Parietal lobe (tissue), 2 donors: ENCODE results near the gene NEK8. TPM values are rescaled to one million over a fixed set of nuclear protein-coding genes. Genes with fewer than 3 reads are reported as not detected.

Experiments used
- small RNA-seq: library from RNA; depleted of rRNA; stranded (forward); fragments of <200 nt; gene quantifications from one replicate; pipeline ENCODE3, GENCODE V24; 2014; ENCODE audit warnings: low replicate concordance
- total RNA-seq: library from RNA; depleted of rRNA; stranded (reverse); fragments of >200 nt; gene quantifications from one replicate; pipeline ENCODE4 v1.2.3, GENCODE V29; 2014

NEK8 gene
- 2.2 TPM for total RNA-seq

DNA sequence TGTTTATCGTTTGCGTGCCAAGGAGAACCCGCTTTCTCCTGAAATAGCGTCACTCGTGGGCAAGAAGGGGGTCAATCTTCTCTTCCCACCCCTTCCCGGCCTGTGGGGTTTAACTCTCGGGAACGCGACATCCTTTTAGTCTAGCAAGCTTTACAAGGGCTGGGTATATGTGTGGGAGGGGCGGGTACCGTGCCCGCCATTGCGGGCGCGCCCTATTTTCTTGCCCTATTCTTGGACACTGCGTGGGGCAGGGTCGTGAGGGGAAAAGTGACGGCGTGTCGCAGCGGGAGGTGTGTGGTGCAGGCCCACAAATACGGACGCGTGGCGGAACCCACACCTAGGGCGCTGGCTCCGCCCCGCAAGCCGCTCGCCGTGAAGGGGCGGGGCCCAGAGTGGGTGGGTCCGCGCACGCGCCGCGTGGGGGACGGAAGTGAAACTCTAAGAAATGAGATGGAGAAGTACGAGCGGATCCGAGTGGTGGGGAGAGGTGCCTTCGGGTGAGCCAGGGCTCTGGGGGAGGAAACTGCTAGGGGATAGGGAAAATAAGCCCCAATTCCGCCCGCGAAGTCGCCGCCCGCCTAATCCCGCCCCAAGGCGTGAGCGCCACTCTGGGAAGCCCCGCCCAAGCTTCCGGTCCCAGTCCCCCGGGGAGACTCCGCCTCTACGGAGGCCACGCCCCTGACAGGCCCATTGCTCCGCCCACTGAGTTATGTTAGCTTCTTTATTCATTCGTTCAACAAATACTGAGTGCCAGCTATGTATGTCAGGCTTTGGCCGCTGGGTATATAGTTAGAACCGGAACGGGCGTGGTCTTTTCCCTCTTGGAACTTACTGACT, at the start of gene NEK8:
Gene NEK8, plus strand, starts transcription at position 425 of the 837 bp plus-strand sequence. Its CDS starts 26 bp downstream, at position 451.

DNA sequence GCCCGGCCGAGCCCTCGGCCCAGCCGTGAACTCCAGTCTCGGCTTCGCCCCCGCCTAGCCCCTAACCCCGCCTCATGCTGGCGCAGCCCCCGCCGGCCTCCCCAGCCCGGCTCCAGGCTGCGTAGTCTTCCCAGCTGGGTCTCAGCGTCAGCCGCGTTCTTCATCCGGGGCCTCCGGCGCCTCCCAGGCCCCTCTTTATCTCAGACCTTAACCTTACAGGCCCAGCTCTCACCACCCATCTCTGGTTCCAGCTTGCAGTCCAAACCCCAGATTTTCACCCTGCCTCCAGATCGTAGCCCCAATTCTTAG, 16.9 kb upstream of the NEK8 start, which contains the start of gene PROCA1:
Gene PROCA1, minus strand, starts transcription at position 166 of the 309 bp plus-strand sequence. CDS start 228 bp downstream, outside the sequence.

DNA sequence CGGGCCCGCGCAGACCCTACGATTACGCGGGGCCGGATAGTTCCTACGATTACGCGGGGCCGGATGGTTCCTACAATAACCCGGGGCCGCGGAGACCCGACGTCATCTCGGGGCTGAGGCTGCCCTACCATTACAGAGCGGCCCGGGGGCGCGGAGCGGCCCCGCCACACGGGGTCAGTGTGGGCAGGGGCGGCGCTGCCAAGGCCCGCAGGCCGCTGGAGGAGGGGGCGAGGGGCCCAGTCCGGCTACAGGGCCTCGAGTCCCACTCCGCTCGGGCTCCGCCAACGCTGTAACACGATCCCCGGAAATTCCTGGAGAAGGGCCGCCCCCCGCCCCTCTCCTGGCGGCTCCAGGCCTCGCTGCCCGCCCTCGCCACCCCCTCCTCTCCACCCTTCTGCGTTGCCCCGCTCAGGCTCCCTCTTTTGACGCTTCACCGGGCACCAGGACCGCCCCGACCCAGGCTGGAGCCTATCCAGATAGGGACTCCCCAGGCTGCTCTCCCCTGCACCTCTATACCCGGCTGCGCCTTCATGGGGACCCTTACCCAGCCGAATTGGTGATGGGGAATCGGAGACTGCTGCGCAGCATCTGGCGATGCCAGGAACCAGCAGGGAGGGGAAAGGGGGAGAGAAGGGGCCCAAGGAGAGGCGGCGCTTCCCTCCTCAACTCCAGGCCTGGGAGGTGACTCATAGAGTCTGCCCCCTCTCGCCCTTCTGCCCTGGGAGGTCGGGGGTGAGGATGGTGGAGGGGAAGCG, 10.8 kb upstream of the NEK8 start, which contains the start of gene RAB34:
Gene RAB34, minus strand, starts transcription at position 291 of the 755 bp plus-strand sequence. CDS start 602 bp downstream, outside the sequence.

DNA sequence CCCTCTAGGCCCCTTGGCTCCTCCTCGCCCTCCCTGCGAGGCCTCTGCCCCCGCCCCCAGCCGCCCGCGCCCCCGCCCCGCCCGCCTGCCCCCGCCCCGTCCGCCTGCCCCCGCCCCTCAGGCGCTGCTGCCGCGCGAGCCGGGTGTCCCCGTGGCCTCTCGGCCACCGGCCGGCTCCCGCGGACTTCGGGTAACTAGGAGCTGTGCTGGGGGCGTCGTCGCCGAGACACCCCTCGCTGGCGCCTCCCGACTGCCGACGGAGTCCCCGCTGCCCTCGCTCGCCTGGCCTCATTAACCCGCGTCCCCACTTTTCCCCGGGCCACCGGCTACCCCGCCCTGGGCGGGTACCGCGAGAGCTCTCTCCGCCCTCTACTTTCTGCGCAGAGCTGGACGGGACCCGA, 2.4 kb upstream of the NEK8 start, which contains the start of gene TLCD1:
Gene TLCD1, minus strand, starts transcription at position 8 of the 401 bp plus-strand sequence. CDS start 136 bp downstream, outside the sequence.

DNA sequence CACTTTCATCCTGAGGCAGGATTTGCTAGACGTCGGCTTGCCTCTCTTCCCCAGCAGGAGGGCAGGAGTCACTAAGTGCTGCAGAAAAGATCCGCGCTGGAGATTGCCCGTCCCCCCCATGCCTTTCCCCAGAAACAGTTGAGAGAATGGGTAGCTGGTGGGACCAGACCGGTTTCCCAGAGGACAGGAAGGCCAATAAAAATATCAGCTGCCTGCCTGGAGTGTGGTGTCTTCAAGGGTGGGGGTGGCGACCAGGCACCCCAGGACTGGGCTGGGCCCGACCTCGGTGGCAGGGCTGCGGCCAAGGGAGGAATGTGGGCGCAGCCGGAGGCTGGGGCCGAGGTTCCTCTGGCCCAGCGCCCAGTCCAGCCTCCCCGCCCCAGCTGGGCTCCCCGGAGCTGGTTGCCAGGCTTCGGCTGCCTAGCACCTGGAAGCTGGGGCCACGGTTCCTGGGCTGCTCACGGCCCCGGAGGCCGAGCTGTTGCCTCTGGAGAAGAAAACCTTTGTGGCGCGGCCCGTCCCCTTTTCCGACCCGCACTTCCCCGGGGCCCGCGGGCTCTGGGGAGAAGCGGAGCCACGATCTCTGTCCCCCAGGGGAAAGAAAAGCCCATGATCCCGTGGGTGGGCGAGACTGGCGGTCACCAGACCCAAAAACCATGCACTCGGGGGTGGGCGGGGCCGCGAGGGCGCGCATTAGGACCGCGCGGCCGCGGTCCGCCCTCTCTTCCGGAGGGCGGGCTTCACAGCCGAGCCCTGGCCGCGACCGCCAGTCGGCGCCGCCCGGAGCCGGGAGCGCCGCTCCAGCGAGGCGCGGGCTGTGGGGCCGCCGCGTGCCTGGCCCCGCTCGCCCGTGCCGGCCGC, 14.9 kb downstream of the NEK8 start, which contains the start of gene TRAF4:
Gene TRAF4, plus strand, starts transcription at position 769 of the 861 bp plus-strand sequence. CDS start 102 bp downstream, outside the sequence.

Small RNAs within 50 kb of the gene (small RNA-seq; reads per million reads assigned to genes)
- gene SNORD42A (not detected), gene SNORD42B (not detected), gene SNORD4A (not detected), gene SNORD4B (not detected)

Other genes starting within 250 kb of the NEK8 start
- not detected for gene FOXN1, start 222.4 kb upstream of the NEK8 start, total RNA-seq
- gene UNC119, start 176.2 kb upstream of the NEK8 start, total RNA-seq, result 34.4 TPM
- 24.4 TPM for gene PIGS, start 157.3 kb upstream of the NEK8 start, total RNA-seq
- gene ALDOC, start 151.9 kb upstream of the NEK8 start, total RNA-seq, result 71.1 TPM
- 17.8 TPM for gene SPAG5, start 129.8 kb upstream of the NEK8 start, total RNA-seq
- gene RSKR, start 114.6 kb upstream of the NEK8 start, total RNA-seq, result 62.0 TPM
- 200 TPM for gene BLTP2, start 83.6 kb upstream of the NEK8 start, total RNA-seq
- gene SDF2, start 66.9 kb upstream of the NEK8 start, total RNA-seq, result 36.0 TPM
- gene SUPT6H, start 66.6 kb upstream of the NEK8 start, total RNA-seq, result 67.0 TPM
- gene PROCA1, start 16.9 kb upstream of the NEK8 start, total RNA-seq, result 5.0 TPM
- 15.3 TPM for gene RAB34, start 10.9 kb upstream of the NEK8 start, total RNA-seq
- gene RPL23A, start 8.8 kb upstream of the NEK8 start, total RNA-seq, result 305 TPM
- not detected for gene TLCD1, start 2.6 kb upstream of the NEK8 start, total RNA-seq
- gene TRAF4, start 15.2 kb downstream of the NEK8 start, total RNA-seq, result 48.8 TPM
- gene FAM222B, start 114.0 kb downstream of the NEK8 start, total RNA-seq, result 17.8 TPM
- 36.6 TPM for gene ERAL1, start 126.2 kb downstream of the NEK8 start, total RNA-seq
- gene FLOT2, start 168.9 kb downstream of the NEK8 start, total RNA-seq, result 30.4 TPM
- gene DHRS13, start 174.3 kb downstream of the NEK8 start, total RNA-seq, result 28.5 TPM
- 32.2 TPM for gene PHF12, start 222.7 kb downstream of the NEK8 start, total RNA-seq